Tibial nerve (tissue), 4 donors: ENCODE data around the gene ADPRM. TPM values are rescaled to one million over a fixed set of nuclear protein-coding genes. Genes with fewer than 3 reads are reported as not detected.

Experiments
- DNase-seq, 2 donors: peaks; one replicate each; pipeline ENCODE4 v3.0.0-alpha.2; 2019; ENCODE audit warnings: low spot score in 2 of 2
- H3K27ac ChIP-seq, 4 donors: fragments of 200-600 bp; sonication (generic) in 3 of 4; one replicate each; pipeline ENCODE4 v1.5.1; 2017 to 2019; ENCODE audit warnings: mild to moderate bottlenecking in 1 of 4
- H3K27me3 ChIP-seq, 2 donors: fragments of 200-600 bp; sonication (generic) in 1 of 2; one replicate each; pipeline versions ENCODE4 v1.5.1 to v1.6.0; 2017 to 2019
- H3K36me3 ChIP-seq, 3 donors: fragments of 200-600 bp; sonication (generic); one replicate each; pipeline ENCODE4 v1.5.1; 2018 to 2019
- H3K4me1 ChIP-seq, 4 donors: fragments of 200-600 bp; sonication (generic) in 3 of 4; one replicate each; pipeline ENCODE4 v1.5.1; 2017 to 2019
- H3K4me3 ChIP-seq, 4 donors: fragments of 200-600 bp; sonication (generic) in 3 of 4; one replicate each; pipeline ENCODE4 v1.5.1; 2017 to 2019; ENCODE audit warnings: mild to moderate bottlenecking in 1 of 4, moderate library complexity in 1 of 4
- H3K9me3 ChIP-seq, 4 donors: fragments of 200-600 bp; sonication (generic) in 3 of 4; one replicate each; pipeline ENCODE4 v1.5.1; 2017 to 2019
- CTCF ChIP-seq, 5 experiments: fragments of 200-600 bp in 3 of 5; fragments of 450-650 bp in 2 of 5; sonication (generic) in 3 of 5; IDR thresholded peaks; one replicate each; pipeline ENCODE4 v1.5.1; 2016 to 2019; ENCODE audit warnings: antibody characterized with exemption in 5 of 5, mild to moderate bottlenecking in 3 of 5, moderate library complexity in 2 of 5
- EP300 ChIP-seq, 2 donors: sonication (generic); formaldehyde crosslinking; IDR thresholded peaks; one replicate each; pipeline ENCODE4 v1.6.1; 2017; ENCODE audit warnings: antibody characterized with exemption in 2 of 2, mild to moderate bottlenecking in 1 of 2
- POLR2A ChIP-seq, 2 donors: fragments of 450-650 bp; IDR thresholded peaks; one replicate each; pipeline ENCODE4 v1.6.1; 2017; ENCODE audit warnings: antibody characterized with exemption in 2 of 2, mild to moderate bottlenecking in 2 of 2, moderate library complexity in 2 of 2
- WGBS, 2 donors: methylation state at CpG; one replicate each; pipeline ENCODE4 v1.1.5; 2018; 5-methylcytosine and 5-hydroxymethylcytosine counted together
- total RNA-seq, 4 donors: library from RNA; depleted of rRNA; stranded (reverse); fragments of >200 nt; gene quantifications; one replicate each; pipeline ENCODE4 v1.1.0, GENCODE V29; 2016

Gene ADPRM
- total RNA-seq, 4 donors from 2014 or later, result 9.4 to 17.7 (median 13.3) TPM

- TF ChIP-seq EP300 (IDR thresholded peaks at IDR 0.05) (no peak), CTCF (IDR thresholded peaks at IDR 0.05) (no peak), POLR2A (IDR thresholded peaks at IDR 0.05) (no peak)
Observed at GRCh38 chr17:10738521-10739258, 41.3 kb downstream of the ADPRM start.

GRCh38 chr17:10739386-10739785 lies 42.0 kb downstream of the ADPRM start:
- Histone ChIP-seq H3K27ac (no peak overlapping the region), H3K36me3 (no peaks in the 10 kb centered on the region), H3K4me3 (no peak overlapping the region), H3K4me1 (peaks cover 0 to 22% (median 4%) of the 10 kb centered on the region in 4 donors), H3K9me3 (no peaks in the 10 kb centered on the region), H3K27me3 (no peaks in the 10 kb centered on the region)
- DNase-seq, result no peak
- TF ChIP-seq CTCF (IDR thresholded peaks at IDR 0.05) (no peak), POLR2A (IDR thresholded peaks at IDR 0.05) (no peak), EP300 (IDR thresholded peaks at IDR 0.05) (no peak)
- 67 to 77% methylated on average over 5 of the region's 5 CpGs for WGBS, 2 donors

More at GRCh38 chr17:10738521-10739258, 41.3 kb downstream of the ADPRM start:
- DNase-seq, result no peak
- Histone ChIP-seq H3K9me3 (no peaks in the 10 kb centered on the region), H3K36me3 (no peaks in the 10 kb centered on the region), H3K4me3 (no peak overlapping the region), H3K27ac (no peak overlapping the region), H3K4me1 (peaks cover 0 to 17% (median under 1%) of the 10 kb centered on the region in 4 donors), H3K27me3 (no peaks in the 10 kb centered on the region)
- 32 to 35% methylated on average over 5 of the region's 5 CpGs for WGBS, 2 donors

- Histone ChIP-seq H3K4me3 (no peak overlapping the region), H3K27ac (no peak overlapping the region), H3K4me1 (peaks cover 0 to 22% (median 4%) of the 10 kb centered on the region in 4 donors), H3K27me3 (no peaks in the 10 kb centered on the region), H3K9me3 (no peaks in the 10 kb centered on the region), H3K36me3 (no peaks in the 10 kb centered on the region)
- TF ChIP-seq CTCF (IDR thresholded peaks at IDR 0.05), result no peak
- TF ChIP-seq POLR2A (IDR thresholded peaks at IDR 0.05), result no peak
- TF ChIP-seq EP300 (IDR thresholded peaks at IDR 0.05), result no peak
- no peak for DNase-seq
- 89 to 93% methylated on average over 10 of the region's 10 CpGs for WGBS, 2 donors
Observed at GRCh38 chr17:10741416-10742135, 44.2 kb downstream of the ADPRM start.

GRCh38 chr17:10742431-10742830 lies 45.0 kb downstream of the ADPRM start:
- WGBS, 2 donors, result 90 to 95% methylated on average over 6 of the region's 6 CpGs
- Histone ChIP-seq H3K36me3 (no peaks in the 10 kb centered on the region), H3K27ac (no peak overlapping the region), H3K9me3 (no peaks in the 10 kb centered on the region), H3K4me1 (peaks cover 0 to 15% (median 4%) of the 10 kb centered on the region in 4 donors), H3K4me3 (no peak overlapping the region), H3K27me3 (no peaks in the 10 kb centered on the region)
- DNase-seq, result no peak
- TF ChIP-seq EP300 (IDR thresholded peaks at IDR 0.05) (no peak), CTCF (IDR thresholded peaks at IDR 0.05) (no peak), POLR2A (IDR thresholded peaks at IDR 0.05) (no peak)
